Measurements from ENCODE around the gene FBXL2. TPM values are rescaled to one million over a fixed set of nuclear protein-coding genes. Genes with fewer than 3 reads are reported as not detected.

Gene FBXL2, protein sequence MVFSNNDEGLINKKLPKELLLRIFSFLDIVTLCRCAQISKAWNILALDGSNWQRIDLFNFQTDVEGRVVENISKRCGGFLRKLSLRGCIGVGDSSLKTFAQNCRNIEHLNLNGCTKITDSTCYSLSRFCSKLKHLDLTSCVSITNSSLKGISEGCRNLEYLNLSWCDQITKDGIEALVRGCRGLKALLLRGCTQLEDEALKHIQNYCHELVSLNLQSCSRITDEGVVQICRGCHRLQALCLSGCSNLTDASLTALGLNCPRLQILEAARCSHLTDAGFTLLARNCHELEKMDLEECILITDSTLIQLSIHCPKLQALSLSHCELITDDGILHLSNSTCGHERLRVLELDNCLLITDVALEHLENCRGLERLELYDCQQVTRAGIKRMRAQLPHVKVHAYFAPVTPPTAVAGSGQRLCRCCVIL
- 14.8 and 18.0 TPM in 2 replicates for total RNA-seq

DNA sequence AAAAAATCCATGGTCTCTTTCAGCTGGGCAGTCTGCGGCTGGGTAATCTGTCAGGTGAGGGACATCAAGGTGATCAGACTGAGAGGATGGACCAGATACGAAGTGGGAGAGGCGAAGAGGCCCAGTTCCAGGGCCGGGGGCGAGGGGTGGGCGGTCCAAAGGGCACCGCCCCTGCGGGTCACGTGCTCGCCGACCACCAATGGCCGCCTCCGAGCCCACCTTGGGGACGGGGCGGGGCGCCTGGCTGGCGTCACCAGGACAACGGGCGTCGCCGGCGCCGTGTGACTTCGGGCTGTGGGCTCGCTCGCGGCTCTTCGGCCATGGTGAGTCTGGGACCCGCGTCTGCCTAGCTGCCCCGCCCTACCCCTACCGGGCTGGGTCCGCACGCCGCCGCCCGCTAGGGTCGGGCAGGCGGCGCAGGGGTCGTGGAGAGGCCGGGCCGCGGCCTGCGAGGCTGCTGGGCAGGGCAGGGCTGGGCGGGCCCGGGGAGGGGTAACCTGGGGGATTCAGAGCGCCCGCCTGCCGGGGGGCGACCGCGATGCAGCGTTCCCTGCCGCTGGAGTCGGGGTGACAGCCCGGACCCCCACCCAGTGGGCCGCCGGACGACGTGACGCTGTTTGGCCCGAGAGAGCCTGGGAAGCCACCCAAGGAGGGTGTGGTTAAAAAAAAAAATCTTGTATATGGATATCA, at the start of gene FBXL2:
TSS of gene FBXL2 (plus strand) at position 250 of the 690 bp plus-strand sequence. CDS start at position 321, 71 bp downstream.

Other genes starting within 250 kb of the FBXL2 start
- 170 and 199 TPM in 2 replicates for gene GLB1, start 180.3 kb upstream of the FBXL2 start, total RNA-seq
- 6.5 and 8.2 TPM in 2 replicates for gene TMPPE, start 180.3 kb upstream of the FBXL2 start, total RNA-seq
- gene CRTAP, start 163.4 kb upstream of the FBXL2 start, total RNA-seq = 236 and 284 TPM in 2 replicates
- gene SUSD5, start 58.6 kb upstream of the FBXL2 start, total RNA-seq = 1.5 and 3.9 TPM in 2 replicates
- 76.9 and 96.8 TPM in 2 replicates for gene UBP1, start 163.0 kb downstream of the FBXL2 start, total RNA-seq

All from smooth muscle cell of the umbilical artery (primary cell).